ENCODE measurements around the gene FGF14.

FGF14 gene

GRCh38 chr13:102401766-102402165 lies at the start of gene FGF14:
FGF14 (minus strand) TSS chr13:102402048.
- DNase-seq (ENCODE audit: low read depth, low spot score), result no peak
- H3K27ac ChIP-seq, result no peak within 1 kb of the TSS

DNA sequence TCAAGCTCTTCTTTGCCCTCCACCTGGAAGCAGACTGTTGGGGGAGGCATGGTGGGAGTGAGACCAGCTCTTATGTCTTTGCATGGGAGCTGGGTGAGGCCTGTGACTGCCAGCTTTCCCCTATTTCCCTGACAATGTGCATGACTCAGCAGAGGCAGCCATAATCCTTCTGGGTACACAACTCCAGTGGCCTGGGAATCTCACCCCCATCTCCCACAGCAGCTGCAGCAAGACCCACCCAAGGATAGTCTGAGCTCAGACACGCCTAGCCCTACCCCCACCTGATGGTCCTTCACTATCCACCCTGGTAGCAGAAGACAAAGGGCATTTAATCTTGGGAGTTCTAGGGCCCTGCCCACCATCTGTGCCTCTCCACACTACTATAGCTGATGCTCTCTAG lies 41.4 kb upstream of the FGF14 start:
- DNase-seq (ENCODE audit: low read depth, low spot score), result no peak
- H3K27ac ChIP-seq, result no peak overlapping the region

GRCh38 chr13:102441085-102441484 lies 39.2 kb upstream of the FGF14 start:
- DNase-seq (ENCODE audit: low read depth, low spot score), result no peak
- H3K27ac ChIP-seq, result no peak overlapping the region

GRCh38 chr13:102440259-102440936 lies 38.5 kb upstream of the FGF14 start:
- no peak overlapping the region for H3K27ac ChIP-seq
- peak; percentile 33 for DNase-seq (ENCODE audit: low read depth, low spot score)

DNA sequence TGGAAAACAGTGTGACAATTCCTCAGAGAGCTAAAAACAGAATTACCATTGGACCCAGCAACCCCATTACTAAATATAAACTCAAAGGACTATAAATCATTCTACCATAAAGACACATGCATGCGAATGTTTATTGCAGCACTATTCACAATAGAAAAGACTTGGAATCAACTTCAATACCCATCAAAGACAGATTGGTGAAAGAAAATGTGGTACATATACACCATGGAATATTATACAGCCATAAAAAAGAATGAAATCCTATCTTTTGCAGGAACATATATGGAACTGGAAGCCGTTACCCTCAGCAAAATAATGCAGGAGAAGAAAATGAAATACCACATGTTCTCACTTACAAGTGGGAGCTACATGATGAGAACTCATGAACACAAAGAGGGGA lies 20.8 kb upstream of the FGF14 start:
- no peak for DNase-seq (ENCODE audit: low read depth, low spot score)
- no peak overlapping the region for H3K27ac ChIP-seq

DNA sequence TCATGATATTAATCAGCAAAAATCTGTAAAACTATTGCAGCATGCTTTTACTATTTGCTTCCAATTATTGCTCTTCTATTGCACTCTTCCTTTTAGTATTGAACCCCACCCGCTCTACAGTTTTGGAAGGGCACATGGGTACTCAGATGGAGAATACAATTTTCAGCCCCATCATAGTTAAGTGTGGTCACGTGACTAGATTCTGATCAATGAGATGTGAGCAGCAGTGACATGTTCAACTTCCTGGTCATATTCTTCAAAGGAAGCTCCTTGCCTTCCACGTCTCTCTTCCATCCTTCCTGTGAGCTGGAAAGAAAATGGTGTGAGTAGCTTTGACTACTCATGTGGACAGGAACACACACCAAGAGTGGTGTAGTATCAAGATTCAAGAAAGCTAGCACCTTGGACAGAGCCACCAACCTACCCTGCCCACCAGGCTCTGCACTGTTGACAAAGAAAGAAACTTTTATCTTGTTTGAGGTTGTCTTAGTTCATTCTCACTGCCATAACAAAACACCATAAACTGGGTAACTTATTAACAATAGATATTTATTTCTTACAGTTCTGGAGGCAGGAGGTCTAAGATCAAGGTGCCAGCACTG lies 3.8 kb upstream of the FGF14 start:
- no peak overlapping the region for H3K27ac ChIP-seq
- DNase-seq (ENCODE audit: low read depth, low spot score), result no peak

DNA sequence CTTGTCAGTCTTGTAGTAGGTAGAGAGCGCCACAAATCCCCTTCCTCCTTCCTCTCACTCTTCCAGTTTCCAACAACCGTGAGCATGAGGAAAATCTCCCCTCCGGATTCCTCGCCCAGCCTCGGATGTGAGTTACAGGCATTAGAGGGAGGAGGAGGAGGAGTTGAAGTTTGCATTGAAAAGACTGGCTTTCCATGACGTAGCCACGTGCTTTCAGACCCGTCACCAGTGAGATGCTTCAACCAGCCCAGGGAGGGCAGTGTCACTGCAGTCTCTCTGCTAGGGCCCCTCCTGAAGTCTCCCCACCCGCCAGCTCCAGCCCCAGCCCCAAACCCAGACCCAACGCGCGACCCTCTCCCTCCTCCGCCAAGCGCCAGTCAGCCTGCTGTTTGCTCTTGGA lies 442 bp upstream of the FGF14 start:
- DNase-seq (ENCODE audit: low read depth, low spot score), result no peak
- no peak overlapping the region for H3K27ac ChIP-seq

DNA sequence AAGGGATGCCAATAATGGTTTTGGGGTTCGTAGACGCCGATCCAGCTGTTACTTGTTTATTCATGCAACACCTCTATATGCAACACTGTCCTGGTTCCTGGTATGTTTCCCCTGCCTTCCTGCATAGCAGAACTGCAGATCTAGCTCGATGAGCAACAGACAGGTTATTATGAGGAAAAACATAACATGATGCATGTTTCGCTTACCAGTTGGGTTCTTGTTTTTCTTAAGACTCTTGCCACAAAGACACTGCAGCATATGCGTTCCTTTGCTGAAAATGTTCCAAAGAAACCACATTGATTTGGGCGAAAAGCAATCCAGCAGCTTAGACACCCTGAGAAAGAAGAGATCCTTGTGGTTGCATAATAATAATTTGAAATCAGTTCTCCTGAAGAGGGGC lies 583 bp downstream of the FGF14 start:
- no peak for DNase-seq (ENCODE audit: low read depth, low spot score)
- no peak overlapping the region for H3K27ac ChIP-seq

DNA sequence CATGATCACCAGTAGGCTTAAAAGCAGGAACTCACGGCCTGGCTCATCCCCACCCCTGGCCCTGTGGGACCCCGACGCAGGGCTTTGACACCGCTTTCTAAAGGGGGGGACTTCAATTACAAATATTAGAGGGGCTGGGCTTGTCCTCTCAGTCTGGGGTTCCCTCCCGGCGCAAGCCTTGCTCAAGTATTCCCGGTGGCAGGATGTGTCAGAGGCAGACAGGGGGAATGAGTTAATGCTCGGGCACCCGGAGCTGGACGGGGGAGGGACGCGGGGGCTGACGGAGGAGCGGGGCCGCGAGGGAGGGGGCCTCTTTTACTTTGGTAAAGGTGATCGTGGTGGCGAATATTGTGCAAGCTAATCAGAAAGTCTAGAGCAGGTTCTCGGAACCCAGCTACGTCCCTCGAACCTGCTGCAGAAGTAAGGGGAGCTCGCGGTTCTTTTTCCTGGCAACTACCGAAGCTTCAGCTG lies 1.1 kb downstream of the FGF14 start:
- DNase-seq (ENCODE audit: low read depth, low spot score), result no peak
- H3K27ac ChIP-seq, result no peak overlapping the region

DNA sequence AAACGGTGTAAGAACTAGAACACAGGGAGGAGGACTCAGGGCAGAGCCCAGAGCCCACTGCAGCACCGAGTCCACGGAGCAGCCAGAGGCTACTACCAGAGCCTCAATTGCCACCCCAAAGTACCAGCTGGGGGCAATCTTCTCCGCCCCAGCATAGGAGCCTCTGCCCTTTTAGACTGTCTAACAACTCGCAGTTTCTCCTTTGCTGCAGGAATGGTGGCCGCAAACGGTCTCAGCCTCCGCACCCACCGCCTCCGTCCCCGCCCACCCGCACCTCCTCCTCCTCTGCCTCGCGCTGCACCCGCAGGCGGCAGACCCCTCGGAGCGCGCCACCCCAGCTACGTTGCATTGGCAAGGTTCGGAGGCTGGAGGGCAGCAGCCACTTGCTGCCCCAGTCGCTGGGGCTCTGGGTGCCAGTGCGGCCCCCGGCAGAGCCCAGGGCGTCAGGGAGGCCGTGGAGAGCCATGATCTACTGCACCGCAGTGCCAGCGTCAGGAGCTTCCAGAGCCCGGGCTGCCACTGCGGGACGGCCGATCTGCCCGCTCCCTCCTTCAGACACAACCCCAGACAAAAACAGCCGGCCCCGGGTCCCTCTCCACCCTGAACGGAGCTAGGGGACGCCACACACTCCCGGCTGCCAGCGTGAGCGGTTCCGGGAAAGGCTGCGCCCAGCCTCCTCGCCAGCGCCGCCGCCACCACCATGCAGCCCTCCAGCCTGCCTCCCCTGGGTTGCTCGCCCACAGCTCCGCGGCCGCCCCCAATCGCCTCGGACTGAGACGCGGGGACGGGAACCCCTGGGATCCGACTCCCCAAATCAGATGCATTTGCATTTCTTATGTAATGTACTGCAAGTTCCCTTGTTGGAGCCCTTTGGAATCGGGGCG lies 1.8 kb downstream of the FGF14 start:
- no peak for DNase-seq (ENCODE audit: low read depth, low spot score)
- H3K27ac ChIP-seq, result no peak overlapping the region

DNA sequence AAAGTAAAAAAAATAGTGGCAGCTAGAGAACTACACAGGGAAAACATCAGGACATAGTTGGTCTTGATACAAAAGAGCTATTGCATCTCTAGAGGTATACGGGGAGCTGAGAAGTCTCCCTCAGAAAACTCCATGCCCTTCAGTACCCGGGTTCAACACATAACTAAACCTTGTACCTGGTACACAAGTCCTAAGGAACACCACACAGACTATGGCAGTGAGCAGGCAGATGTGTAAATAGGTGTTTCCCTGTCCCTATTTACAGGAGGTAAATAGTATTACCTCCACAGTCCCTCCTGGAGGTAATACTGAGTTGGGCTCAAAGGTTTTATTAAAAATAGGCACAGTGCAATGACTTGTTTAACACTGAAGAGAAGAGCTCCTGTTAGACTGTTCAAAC lies 5.9 kb downstream of the FGF14 start:
- no peak for DNase-seq (ENCODE audit: low read depth, low spot score)
- no peak overlapping the region for H3K27ac ChIP-seq

- DNase-seq (ENCODE audit: low read depth, low spot score), result no peak
- H3K27ac ChIP-seq, result no peak overlapping the region
Measured at GRCh38 chr13:102395174-102395573, 6.7 kb downstream of the FGF14 start.

- H3K27ac ChIP-seq, result no peak overlapping the region
- DNase-seq (ENCODE audit: low read depth, low spot score), result no peak
Measured at GRCh38 chr13:102394158-102395053, 7.4 kb downstream of the FGF14 start.

GRCh38 chr13:102392481-102393209 lies 9.2 kb downstream of the FGF14 start:
- H3K27ac ChIP-seq, result no peak overlapping the region
- no peak for DNase-seq (ENCODE audit: low read depth, low spot score)

DNA sequence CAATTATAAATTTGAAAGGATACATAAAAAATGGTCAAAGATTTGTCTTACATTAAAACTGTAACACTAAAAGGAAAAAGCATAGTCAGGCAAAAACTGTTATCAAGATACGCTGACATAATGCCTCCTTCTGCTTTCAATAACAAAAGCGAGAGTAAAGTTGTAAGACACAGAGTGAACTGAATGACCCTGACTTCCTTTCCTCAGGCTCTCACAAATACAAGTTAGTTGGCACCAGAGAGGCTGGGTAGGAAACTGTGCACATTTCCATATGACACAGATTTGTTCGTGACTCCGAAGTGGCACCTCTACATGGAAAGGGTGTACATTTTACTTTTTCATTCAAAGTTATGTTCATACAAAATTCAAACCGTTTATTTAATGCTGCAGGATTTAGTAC lies 15.4 kb downstream of the FGF14 start:
- DNase-seq (ENCODE audit: low read depth, low spot score), result no peak
- no peak overlapping the region for H3K27ac ChIP-seq

DNA sequence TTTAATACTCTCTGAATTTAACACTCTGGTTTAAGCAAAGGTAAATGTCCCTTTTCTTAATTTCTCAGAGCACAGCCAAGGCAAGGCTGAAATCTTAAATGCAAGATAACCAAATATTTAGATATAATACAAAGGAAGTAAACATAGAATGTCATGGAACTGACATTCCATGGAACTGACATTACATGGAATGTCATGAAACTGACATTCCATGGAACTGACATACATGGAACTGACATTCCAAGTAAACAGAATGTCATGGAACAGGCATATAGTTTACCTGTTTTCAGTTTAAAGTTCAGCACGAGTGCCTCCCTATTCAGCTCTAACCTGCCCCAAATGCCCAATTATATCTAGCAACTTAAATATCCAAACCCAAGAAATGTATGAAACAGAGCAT lies 21.8 kb downstream of the FGF14 start:
- no peak for DNase-seq (ENCODE audit: low read depth, low spot score)
- H3K27ac ChIP-seq, result no peak overlapping the region

GRCh38 chr13:102376318-102376717 lies 25.5 kb downstream of the FGF14 start:
- no peak overlapping the region for H3K27ac ChIP-seq
- DNase-seq (ENCODE audit: low read depth, low spot score), result no peak

GRCh38 chr13:102374726-102375125 lies 27.1 kb downstream of the FGF14 start:
- no peak for DNase-seq (ENCODE audit: low read depth, low spot score)
- no peak overlapping the region for H3K27ac ChIP-seq

GRCh38 chr13:102374233-102374632 lies 27.6 kb downstream of the FGF14 start:
- no peak for DNase-seq (ENCODE audit: low read depth, low spot score)
- H3K27ac ChIP-seq, result no peak overlapping the region

DNA sequence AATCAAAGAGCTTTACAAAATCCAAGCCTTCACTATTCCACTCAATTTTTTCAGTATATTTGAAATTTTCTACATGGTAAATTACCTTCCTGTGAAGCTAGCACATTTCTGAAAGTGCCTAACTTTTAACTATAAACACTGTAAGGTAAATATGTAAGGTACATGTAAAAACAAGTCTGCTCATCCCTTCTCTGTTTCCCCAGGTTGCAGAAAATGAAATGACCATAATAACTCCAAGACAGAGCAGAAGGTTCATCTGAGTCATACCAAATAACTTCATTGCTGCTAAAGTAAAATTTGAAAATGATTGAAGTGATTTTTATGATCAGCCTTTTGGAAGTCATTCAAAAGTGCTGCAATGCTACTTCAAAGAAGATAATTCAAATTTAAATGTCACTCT lies 28.6 kb downstream of the FGF14 start:
- DNase-seq (ENCODE audit: low read depth, low spot score), result no peak
- no peak overlapping the region for H3K27ac ChIP-seq
